Loucy (cell line): ENCODE measurements around the gene PLEKHO2.

Experiments
- H2AFZ ChIP-seq: fragments of 200-600 bp; sonication (generic); 2 replicates; pipeline ENCODE4 v1.6.0; 2016; ENCODE audit warnings: antibody characterized with exemption, mild to moderate bottlenecking, low read length, moderate library complexity
- H3F3A ChIP-seq: fragments of 200-600 bp; 2 replicates; pipeline ENCODE4 v1.6.0; 2016; ENCODE audit warnings: antibody characterized with exemption, low read depth, mild to moderate bottlenecking
- H3K27me3 ChIP-seq: fragments of 200-600 bp; sonication (generic); 2 replicates; pipeline ENCODE4 v1.6.1; 2014; ENCODE audit warnings: low read length, mild to moderate bottlenecking; ENCODE audit not compliant: insufficient read depth, poor library complexity, severe bottlenecking
- H3K36me3 ChIP-seq: fragments of 200-600 bp; sonication (generic); 2 replicates; pipeline ENCODE4 v1.6.1; 2016; ENCODE audit warnings: low read length; ENCODE audit not compliant: insufficient read depth
- H3K4me1 ChIP-seq: fragments of 200-600 bp; sonication (generic); 2 replicates; pipeline ENCODE4 v1.5.1; 2014; ENCODE audit warnings: low read length, mild to moderate bottlenecking; ENCODE audit not compliant: insufficient read depth, poor library complexity, severe bottlenecking
- H3K4me2 ChIP-seq: fragments of 200-600 bp; sonication (generic); 2 replicates; pipeline ENCODE4 v1.6.0; 2014; ENCODE audit warnings: antibody characterized with exemption, low read length, low read depth, mild to moderate bottlenecking; ENCODE audit not compliant: poor library complexity, severe bottlenecking
- H3K4me3 ChIP-seq: fragments of 200-600 bp; sonication (generic); 2 replicates; pipeline ENCODE4 v1.5.1; 2014; ENCODE audit warnings: low read length, mild to moderate bottlenecking, mixed read lengths; ENCODE audit not compliant: poor library complexity, severe bottlenecking
- H3K79me2 ChIP-seq: fragments of 200-600 bp; sonication (generic); 2 replicates; pipeline ENCODE4 v1.6.1; 2014; ENCODE audit warnings: low read length; ENCODE audit not compliant: insufficient read depth
- H3K9ac ChIP-seq: fragments of 200-600 bp; sonication (generic); 2 replicates; pipeline ENCODE4 v1.6.0; 2014; ENCODE audit warnings: mild to moderate bottlenecking, low read depth, low read length, moderate library complexity; ENCODE audit not compliant: poor library complexity, severe bottlenecking
- H3K9me2 ChIP-seq: fragments of 200-600 bp; sonication (generic); replicated peaks from 2 replicates; pipeline ENCODE4 v1.6.1; 2016; ENCODE audit warnings: low read depth, low read length, mixed read lengths
- H3K9me3 ChIP-seq: fragments of 200-600 bp; sonication (generic); 2 replicates; pipeline ENCODE4 v1.6.1; 2014; ENCODE audit warnings: mild to moderate bottlenecking, antibody characterized with exemption, low read length, low read depth; ENCODE audit not compliant: insufficient read depth
- H4K20me1 ChIP-seq: fragments of 200-600 bp; sonication (generic); 2 replicates; pipeline ENCODE4 v1.6.0; 2014; ENCODE audit warnings: antibody characterized with exemption, low read length, mild to moderate bottlenecking; ENCODE audit not compliant: insufficient read depth, poor library complexity, severe bottlenecking
- CTCF ChIP-seq: fragments of 200-600 bp; sonication (generic); conservative IDR thresholded peaks from 2 replicates; pipeline ENCODE4 v1.5.1; 2014; ENCODE audit warnings: mild to moderate bottlenecking, antibody characterized with exemption, low read length
- EZH2phosphoT487 ChIP-seq: fragments of 200-600 bp; IDR thresholded peaks from 2 replicates; pipeline ENCODE4 v1.6.1; 2018; ENCODE audit warnings: antibody characterized with exemption, mild to moderate bottlenecking, moderate library complexity, borderline replicate concordance

PLEKHO2 gene

GRCh38 chr15:64800476-64800875 is 41.2 kb upstream of the PLEKHO2 start:
- no peak overlapping the region for H3K4me3 ChIP-seq
- no peaks in the 10 kb centered on the region for H3F3A ChIP-seq
- no peaks in the 10 kb centered on the region for H3K9me3 ChIP-seq
- no peaks in the 10 kb centered on the region for H3K4me1 ChIP-seq
- no peaks in the 10 kb centered on the region for H4K20me1 ChIP-seq
- TF ChIP-seq EZH2phosphoT487, result no peak
- TF ChIP-seq CTCF, result no peak
- no peaks in the 10 kb centered on the region for H3K27me3 ChIP-seq
- no peak overlapping the region for H3K9ac ChIP-seq
- H3K4me2 ChIP-seq, result no peak overlapping the region
- no peaks in the 10 kb centered on the region for H3K9me2 ChIP-seq
- no peak overlapping the region for H2AFZ ChIP-seq
- H3K79me2 ChIP-seq, result no peaks in the 10 kb centered on the region
- H3K36me3 ChIP-seq, result no peaks in the 10 kb centered on the region

DNA sequence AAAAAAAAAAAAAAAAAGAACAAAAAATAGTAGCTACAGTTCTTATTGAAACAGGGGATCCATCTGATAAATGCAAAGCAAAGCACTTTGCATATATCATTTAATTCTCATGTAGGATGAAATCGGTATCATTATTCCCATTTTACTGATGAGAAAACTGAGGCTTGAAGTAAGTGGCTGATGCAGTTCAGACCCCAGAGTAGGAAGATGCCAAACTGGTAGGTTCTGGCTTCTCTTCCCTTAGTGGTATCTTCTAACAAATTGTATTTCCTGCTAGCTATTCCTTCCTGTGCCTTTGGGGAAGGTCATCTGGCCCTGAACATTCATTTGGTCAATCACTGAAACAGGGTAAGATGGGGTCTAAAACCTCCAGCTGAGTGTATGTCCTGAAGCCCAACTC is 38.2 kb upstream of the PLEKHO2 start:
- H3K36me3 ChIP-seq, result no peaks in the 10 kb centered on the region
- H3F3A ChIP-seq, result no peaks in the 10 kb centered on the region
- H3K9ac ChIP-seq, result no peak overlapping the region
- H3K4me1 ChIP-seq, result no peaks in the 10 kb centered on the region
- no peaks in the 10 kb centered on the region for H3K9me3 ChIP-seq
- no peaks in the 10 kb centered on the region for H3K27me3 ChIP-seq
- H3K79me2 ChIP-seq, result no peaks in the 10 kb centered on the region
- TF ChIP-seq CTCF, result no peak
- TF ChIP-seq EZH2phosphoT487, result no peak
- H3K9me2 ChIP-seq, result no peaks in the 10 kb centered on the region
- no peak overlapping the region for H3K4me3 ChIP-seq
- no peak overlapping the region for H3K4me2 ChIP-seq
- no peaks in the 10 kb centered on the region for H4K20me1 ChIP-seq
- H2AFZ ChIP-seq, result no peak overlapping the region

- no peaks in the 10 kb centered on the region for H3K4me1 ChIP-seq
- no peak overlapping the region for H2AFZ ChIP-seq
- no peak overlapping the region for H3K4me3 ChIP-seq
- H3K9ac ChIP-seq, result no peak overlapping the region
- TF ChIP-seq CTCF (no peak), EZH2phosphoT487 (no peak)
- no peaks in the 10 kb centered on the region for H3K79me2 ChIP-seq
- H3K36me3 ChIP-seq, result no peaks in the 10 kb centered on the region
- H3K27me3 ChIP-seq, result no peaks in the 10 kb centered on the region
- H3K9me2 ChIP-seq, result no peaks in the 10 kb centered on the region
- no peak overlapping the region for H3K4me2 ChIP-seq
- no peaks in the 10 kb centered on the region for H3F3A ChIP-seq
- H3K9me3 ChIP-seq, result no peaks in the 10 kb centered on the region
- no peaks in the 10 kb centered on the region for H4K20me1 ChIP-seq
Observed at GRCh38 chr15:64804619-64805018, 37.1 kb upstream of the PLEKHO2 start.
